ENCODE data around the gene PPL. TPM values are rescaled to one million over a fixed set of nuclear protein-coding genes. Genes with fewer than 3 reads are reported as not detected.

Gene PPL
- total RNA-seq, 4 donors from 2014 or later = 67.5 to 239 (median 111) TPM

GRCh38 chr16:4884972-4885874 lies 51.7 kb downstream of the PPL start:
- TF ChIP-seq CTCF (IDR thresholded peaks at IDR 0.05; ENCODE audit: low read depth) = no peak

DNA sequence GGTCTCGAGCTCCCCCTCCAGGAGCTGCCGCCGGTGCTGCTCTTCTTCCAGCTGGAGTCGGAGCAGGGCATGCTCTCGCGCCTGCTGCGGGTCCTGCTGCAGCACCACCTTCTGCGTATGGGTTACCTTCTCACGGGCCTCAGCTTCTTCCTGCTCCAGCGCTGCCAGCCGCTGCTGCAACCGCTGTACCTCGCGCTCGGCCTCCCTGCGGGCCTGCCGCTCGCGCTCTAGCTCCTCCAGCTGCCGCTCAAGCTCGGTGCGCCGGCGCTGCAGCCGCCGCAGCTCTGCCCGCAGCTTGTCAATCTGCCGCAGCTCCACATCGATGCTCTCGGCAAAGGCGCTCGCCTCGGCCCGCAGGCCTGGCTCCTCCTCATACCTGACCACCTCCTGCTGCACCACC lies 52.7 kb downstream of the PPL start:
- no peak for TF ChIP-seq CTCF (IDR thresholded peaks at IDR 0.05; ENCODE audit: low read depth)

- TF ChIP-seq CTCF (IDR thresholded peaks at IDR 0.05; ENCODE audit: low read depth) = no peak
These were observed 53.4 kb downstream of the PPL start for GRCh38 chr16:4883501-4883900.

DNA sequence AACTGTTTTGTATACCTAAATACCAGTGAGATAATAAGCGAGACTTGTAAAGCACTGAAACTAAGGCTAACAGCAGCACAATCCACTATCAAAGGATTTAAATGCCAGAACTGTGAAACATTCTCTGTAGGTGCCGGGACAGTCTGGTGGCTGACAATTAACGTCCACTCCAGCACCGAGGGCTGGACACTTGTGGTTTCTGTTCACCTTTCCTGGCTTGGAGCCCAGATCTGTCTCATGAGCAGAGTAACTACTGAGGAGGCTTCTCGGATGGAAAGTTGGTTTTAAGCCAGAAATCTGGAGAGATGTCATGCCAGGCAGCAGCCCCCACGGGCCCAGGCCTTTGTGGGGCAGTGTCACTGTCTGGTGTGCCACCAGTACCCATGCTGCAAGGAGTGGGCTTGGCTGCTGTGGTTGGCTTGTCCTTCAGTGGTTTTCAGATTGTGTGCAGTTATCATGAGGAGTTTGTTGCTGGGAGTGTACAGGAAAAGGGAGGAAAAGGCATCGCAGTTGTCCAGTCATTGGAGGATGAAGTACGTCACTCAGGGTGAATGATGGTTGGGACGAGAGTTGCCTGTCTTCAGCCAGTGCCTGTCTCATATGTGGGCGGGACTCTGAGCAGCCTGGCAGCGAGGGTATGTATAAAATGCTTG lies 54.2 kb downstream of the PPL start:
- TF ChIP-seq CTCF (IDR thresholded peaks at IDR 0.05; ENCODE audit: low read depth) = no peak

- TF ChIP-seq CTCF (IDR thresholded peaks at IDR 0.05; ENCODE audit: low read depth) = no peak
These were observed 54.8 kb downstream of the PPL start for GRCh38 chr16:4882000-4882632.

DNA sequence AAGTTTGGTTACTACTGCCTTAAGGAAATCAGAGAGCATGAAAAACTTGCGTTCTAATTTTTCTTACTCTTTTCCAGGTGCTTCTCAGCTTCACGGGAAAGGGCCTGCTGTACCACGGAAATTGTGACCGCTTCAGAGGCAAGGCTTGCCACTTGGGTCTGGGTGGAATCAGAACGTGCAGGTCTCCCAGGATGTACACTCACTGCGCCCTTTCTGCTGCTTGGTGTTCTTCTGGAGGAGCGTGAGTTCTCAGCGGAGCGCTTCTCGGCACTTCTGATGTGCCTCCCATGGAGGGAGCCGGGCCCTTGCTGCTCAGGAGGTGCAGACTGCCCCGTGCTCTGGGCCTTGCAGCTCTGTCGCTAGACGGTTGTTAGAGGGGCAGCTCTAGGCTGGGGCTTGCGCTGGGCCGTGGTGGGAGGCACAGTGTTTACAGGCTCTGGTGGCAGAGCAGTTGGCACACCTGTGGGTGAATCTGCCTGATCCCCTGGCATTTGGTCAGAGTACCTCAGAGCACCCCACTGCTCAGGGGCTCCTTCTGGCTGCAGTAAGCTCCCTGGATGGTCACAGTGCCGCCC lies 56.9 kb downstream of the PPL start:
- no peak for TF ChIP-seq CTCF (IDR thresholded peaks at IDR 0.05; ENCODE audit: low read depth)

GRCh38 chr16:4879049-4879448 lies 57.9 kb downstream of the PPL start:
- no peak for TF ChIP-seq CTCF (IDR thresholded peaks at IDR 0.05; ENCODE audit: low read depth)

Measured in subcutaneous adipose tissue (tissue), 4 donors.